ENCODE data around the gene TSNAX. TPM values are rescaled to one million over a fixed set of nuclear protein-coding genes. Genes with fewer than 3 reads are reported as not detected.

Gene TSNAX
- total RNA-seq, 4 donors from 2014 or later: 24.4 to 37.4 (median 33.5) TPM

GRCh38 chr1:231580874-231581273 is 52.4 kb downstream of the TSNAX start:
- H3K9me3 ChIP-seq: no peaks in the 10 kb centered on the region
- TF ChIP-seq CTCF (IDR thresholded peaks at IDR 0.05) (no peak), POLR2A (IDR thresholded peaks at IDR 0.05) (no peak), POLR2AphosphoS5 (IDR thresholded peaks at IDR 0.05) (no peak), EP300 (IDR thresholded peaks at IDR 0.05) (no peak)
- H3K4me3 ChIP-seq: no peak overlapping the region
- no peak for ATAC-seq
- H3K36me3 ChIP-seq: no peaks in the 10 kb centered on the region
- 83 to 91% methylated on average over 1 of the region's 1 CpG for WGBS, 2 donors (ENCODE audit: low coverage in 1 of 2)
- no peaks in the 10 kb centered on the region for H3K27me3 ChIP-seq
- no peak overlapping the region for H3K27ac ChIP-seq
- H3K4me1 ChIP-seq: no peaks in the 10 kb centered on the region

DNA sequence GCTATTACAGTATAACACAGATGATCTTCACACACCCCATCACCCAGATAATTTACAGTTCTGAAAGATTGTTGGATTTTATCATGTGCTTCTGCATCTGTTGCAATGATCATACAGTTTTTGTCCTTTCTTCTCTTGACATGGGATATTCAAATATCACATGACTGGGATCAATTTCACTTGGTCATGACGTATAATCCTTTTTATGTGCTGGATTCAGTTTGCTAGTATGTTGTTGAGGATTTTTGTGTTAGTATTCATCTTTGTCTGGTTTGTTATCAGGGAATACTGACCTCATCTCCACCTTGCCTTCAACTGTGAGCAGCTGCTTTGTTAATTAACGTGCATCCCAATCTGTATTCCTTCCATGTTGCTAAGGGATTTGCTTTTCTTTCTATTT is 53.4 kb downstream of the TSNAX start:
- H3K27ac ChIP-seq: no peak overlapping the region
- no peaks in the 10 kb centered on the region for H3K27me3 ChIP-seq
- TF ChIP-seq POLR2AphosphoS5 (IDR thresholded peaks at IDR 0.05) (no peak), CTCF (IDR thresholded peaks at IDR 0.05) (no peak), EP300 (IDR thresholded peaks at IDR 0.05) (no peak), POLR2A (IDR thresholded peaks at IDR 0.05) (no peak)
- no peaks in the 10 kb centered on the region for H3K36me3 ChIP-seq
- 56 to 76% methylated on average over 2 of the region's 2 CpGs for WGBS, 2 donors (ENCODE audit: low coverage in 1 of 2)
- no peaks in the 10 kb centered on the region for H3K4me1 ChIP-seq
- ATAC-seq: no peak
- H3K4me3 ChIP-seq: no peak overlapping the region
- H3K9me3 ChIP-seq: no peaks in the 10 kb centered on the region

DNA sequence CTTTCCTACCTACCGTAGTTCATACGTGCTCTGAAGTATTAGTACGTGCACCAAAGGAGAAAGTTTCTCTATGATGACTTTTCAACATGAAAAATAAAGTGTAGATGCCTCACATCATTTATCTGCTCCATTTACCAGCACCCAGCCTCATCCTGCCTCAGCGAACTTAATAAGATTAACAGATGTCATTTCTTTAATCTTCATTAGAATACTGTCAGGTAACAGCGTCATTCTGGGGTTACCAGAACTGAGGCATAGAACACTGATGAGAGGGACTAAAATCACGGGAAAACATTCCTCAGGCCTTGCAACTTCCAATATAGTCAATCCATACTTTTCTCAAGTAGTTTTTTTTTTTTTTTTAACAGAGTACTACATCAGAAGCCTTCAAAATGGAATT is 54.9 kb downstream of the TSNAX start:
- H3K9me3 ChIP-seq: no peaks in the 10 kb centered on the region
- H3K4me3 ChIP-seq: no peak overlapping the region
- no peaks in the 10 kb centered on the region for H3K36me3 ChIP-seq
- H3K27me3 ChIP-seq: no peaks in the 10 kb centered on the region
- TF ChIP-seq POLR2AphosphoS5 (IDR thresholded peaks at IDR 0.05) (no peak), POLR2A (IDR thresholded peaks at IDR 0.05) (no peak), CTCF (IDR thresholded peaks at IDR 0.05) (no peak), EP300 (IDR thresholded peaks at IDR 0.05) (no peak)
- H3K27ac ChIP-seq: no peak overlapping the region
- 87 to 90% methylated on average over 6 of the region's 6 CpGs for WGBS, 2 donors (ENCODE audit: low coverage in 1 of 2)
- no peak for ATAC-seq
- no peaks in the 10 kb centered on the region for H3K4me1 ChIP-seq

DNA sequence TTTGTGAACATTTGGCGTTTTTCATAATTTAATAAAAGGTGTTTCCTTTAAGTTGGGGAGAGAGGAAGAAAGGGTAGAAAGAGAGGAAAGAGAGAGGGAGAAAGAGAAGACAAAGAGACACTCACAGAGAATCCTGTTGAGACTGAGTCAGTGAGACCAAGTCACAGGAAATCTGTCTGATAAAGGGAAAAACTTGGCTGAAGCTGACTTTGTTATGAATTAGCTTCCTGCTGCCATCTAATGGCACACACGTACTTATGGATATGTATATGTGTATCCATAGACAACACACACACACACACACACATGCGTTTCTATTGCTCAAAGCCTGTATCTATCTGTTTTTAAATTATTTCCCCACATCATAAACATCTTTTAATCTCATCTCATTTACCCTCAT is 55.6 kb downstream of the TSNAX start:
- ATAC-seq: no peak
- no peak for TF ChIP-seq POLR2A (IDR thresholded peaks at IDR 0.05)
- TF ChIP-seq CTCF (IDR thresholded peaks at IDR 0.05): no peak
- TF ChIP-seq EP300 (IDR thresholded peaks at IDR 0.05): no peak
- no peak for TF ChIP-seq POLR2AphosphoS5 (IDR thresholded peaks at IDR 0.05)
- Histone ChIP-seq H3K36me3 (no peaks in the 10 kb centered on the region), H3K27me3 (no peaks in the 10 kb centered on the region), H3K9me3 (no peaks in the 10 kb centered on the region), H3K4me3 (no peak overlapping the region), H3K4me1 (no peaks in the 10 kb centered on the region), H3K27ac (no peak overlapping the region)
- WGBS, 2 donors (ENCODE audit: low coverage in 1 of 2): 31 to 44% methylated on average over 3 of the region's 3 CpGs

- WGBS, 2 donors (ENCODE audit: low coverage in 1 of 2): 81 to 85% methylated on average over 3 to 4 of the region's 5 CpGs
- H3K27me3 ChIP-seq: no peaks in the 10 kb centered on the region
- no peaks in the 10 kb centered on the region for H3K4me1 ChIP-seq
- no peaks in the 10 kb centered on the region for H3K9me3 ChIP-seq
- no peak for ATAC-seq
- no peak overlapping the region for H3K4me3 ChIP-seq
- no peaks in the 10 kb centered on the region for H3K36me3 ChIP-seq
- H3K27ac ChIP-seq: no peak overlapping the region
- TF ChIP-seq EP300 (IDR thresholded peaks at IDR 0.05) (no peak), POLR2A (IDR thresholded peaks at IDR 0.05) (no peak), CTCF (IDR thresholded peaks at IDR 0.05) (no peak), POLR2AphosphoS5 (IDR thresholded peaks at IDR 0.05) (no peak)
Measured at GRCh38 chr1:231584921-231585320, 56.5 kb downstream of the TSNAX start.
